ENCODE measurements around the gene CIB4. TPM values are rescaled to one million over a fixed set of nuclear protein-coding genes. Genes with fewer than 3 reads are reported as not detected.
"Not testable (repeated sequence)": the region's sequence is repeated elsewhere in the genome, so short reads cannot be mapped to it uniquely, and the experiment has no call there.

CIB4 gene
- polyA plus RNA-seq, 6 donors from 2014 or later: not detected

- Mint-ChIP-seq H3K9me3 (peaks cover 0 to 9% (median 6%) of the 10 kb centered on the region in 7 donors), H3K27ac (no peak overlapping the region), H3K4me1 (no peaks in the 10 kb centered on the region), H3K4me3 (no peak overlapping the region), H3K36me3 (no peaks in the 10 kb centered on the region), H3K27me3 (peaks cover 18 to 45% (median 32%) of the 10 kb centered on the region in 3 donors)
- ATAC-seq (ENCODE audit: low read depth in 2 of 2) (no peak), DNase-seq (no peak)
These were observed 33.0 kb upstream of the CIB4 start for GRCh38 chr2:26674002-26674751.

DNA sequence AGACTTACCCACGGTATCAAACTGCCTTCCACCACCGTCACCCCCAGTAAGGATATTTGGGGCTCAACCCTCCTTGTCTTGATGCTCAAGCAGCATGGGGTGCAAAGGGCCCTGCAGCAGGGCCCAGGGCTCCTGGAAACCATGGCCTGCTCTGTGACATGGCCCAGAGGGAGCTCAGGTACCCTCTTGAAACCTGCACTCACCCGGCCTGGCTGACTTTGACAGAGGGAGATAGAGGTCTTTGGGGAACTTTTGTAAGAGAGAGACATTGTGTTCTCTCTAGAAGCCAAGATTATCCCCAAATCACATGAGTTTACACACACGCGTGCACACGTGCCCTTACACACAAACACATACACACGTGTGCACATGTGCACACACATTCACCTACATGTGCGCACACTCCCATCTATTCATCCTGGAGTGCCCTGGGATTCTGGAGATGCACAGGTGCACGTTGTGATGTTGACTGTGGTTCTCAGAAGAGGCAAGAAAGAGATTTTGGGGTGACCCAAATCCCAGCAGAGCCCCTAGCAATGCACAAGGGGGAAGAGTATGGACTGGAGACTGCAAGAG, 31.7 kb upstream of the CIB4 start:
- H3K36me3 Mint-ChIP-seq: no peaks in the 10 kb centered on the region
- H3K4me1 Mint-ChIP-seq: no peaks in the 10 kb centered on the region
- peak overlapping the region in 1 of 6 donors; percentile 23 for H3K27ac Mint-ChIP-seq
- H3K27me3 Mint-ChIP-seq: peaks cover 22 to 50% (median 41%) of the 10 kb centered on the region in 3 donors
- peaks cover 0 to 8% (median 6%) of the 10 kb centered on the region in 7 donors for H3K9me3 Mint-ChIP-seq
- ATAC-seq (ENCODE audit: low read depth in 2 of 2) (no peak), DNase-seq (no peak)
- H3K4me3 Mint-ChIP-seq: no peak overlapping the region

- Mint-ChIP-seq H3K4me1 (no peaks in the 10 kb centered on the region), H3K27me3 (peaks cover 22 to 56% (median 45%) of the 10 kb centered on the region in 3 donors), H3K4me3 (no peak overlapping the region), H3K36me3 (no peaks in the 10 kb centered on the region), H3K27ac (no peak overlapping the region), H3K9me3 (peaks cover 0 to 4% (median 2%) of the 10 kb centered on the region in 7 donors)
- DNase-seq (no peak), ATAC-seq (ENCODE audit: low read depth in 2 of 2) (no peak)
These were observed 31.1 kb upstream of the CIB4 start for GRCh38 chr2:26672112-26672817.

GRCh38 chr2:26671691-26672090, 30.5 kb upstream of the CIB4 start:
- Mint-ChIP-seq H3K27me3 (peaks cover 26 to 62% (median 50%) of the 10 kb centered on the region in 3 donors), H3K4me1 (no peaks in the 10 kb centered on the region), H3K36me3 (no peaks in the 10 kb centered on the region), H3K27ac (no peak overlapping the region), H3K9me3 (peaks cover 0 to 5% (median 4%) of the 10 kb centered on the region in 7 donors), H3K4me3 (no peak overlapping the region)
- DNase-seq (no peak), ATAC-seq (ENCODE audit: low read depth in 2 of 2) (no peak)

GRCh38 chr2:26670931-26671460, 29.8 kb upstream of the CIB4 start:
- peaks cover 28 to 64% (median 51%) of the 10 kb centered on the region in 3 donors for H3K27me3 Mint-ChIP-seq
- ATAC-seq (ENCODE audit: low read depth in 2 of 2): no peak
- no peak overlapping the region for H3K4me3 Mint-ChIP-seq
- H3K4me1 Mint-ChIP-seq: no peaks in the 10 kb centered on the region
- DNase-seq: no peak
- peaks cover 0 to 9% (median 5%) of the 10 kb centered on the region in 7 donors for H3K9me3 Mint-ChIP-seq
- H3K27ac Mint-ChIP-seq: no peak overlapping the region
- H3K36me3 Mint-ChIP-seq: peaks cover 0 to under 1% of the 10 kb centered on the region in 2 donors

DNA sequence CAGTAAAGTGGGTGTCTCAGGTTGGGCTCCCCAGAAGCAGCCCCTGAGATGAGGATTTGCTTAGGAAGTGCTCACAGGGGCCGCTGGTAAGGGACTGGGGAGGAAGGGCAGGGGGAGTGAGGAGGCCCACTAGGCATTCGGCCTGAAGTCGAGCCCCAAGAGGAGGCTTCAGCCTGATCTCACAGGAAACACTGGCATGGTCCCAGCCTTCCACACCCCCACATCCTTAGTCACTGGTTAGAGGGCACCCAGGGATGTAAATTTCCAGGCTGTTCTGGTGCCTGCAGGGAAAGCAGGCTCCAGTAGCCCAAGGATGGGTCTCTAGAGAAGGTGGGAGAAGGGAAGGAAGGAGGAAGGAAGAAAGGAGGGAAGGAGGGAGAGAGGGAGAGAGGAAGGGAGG, 29.0 kb upstream of the CIB4 start:
- H3K27ac Mint-ChIP-seq: no peak overlapping the region
- no peaks in the 10 kb centered on the region for H3K4me1 Mint-ChIP-seq
- no peak overlapping the region for H3K4me3 Mint-ChIP-seq
- no peak for DNase-seq
- ATAC-seq (ENCODE audit: low read depth in 2 of 2): no peak
- peaks cover 28 to 72% (median 57%) of the 10 kb centered on the region in 3 donors for H3K27me3 Mint-ChIP-seq
- H3K36me3 Mint-ChIP-seq: peaks cover 0 to 8% of the 10 kb centered on the region in 2 donors
- peaks cover 4 to 15% (median 5%) of the 10 kb centered on the region in 7 donors for H3K9me3 Mint-ChIP-seq

DNA sequence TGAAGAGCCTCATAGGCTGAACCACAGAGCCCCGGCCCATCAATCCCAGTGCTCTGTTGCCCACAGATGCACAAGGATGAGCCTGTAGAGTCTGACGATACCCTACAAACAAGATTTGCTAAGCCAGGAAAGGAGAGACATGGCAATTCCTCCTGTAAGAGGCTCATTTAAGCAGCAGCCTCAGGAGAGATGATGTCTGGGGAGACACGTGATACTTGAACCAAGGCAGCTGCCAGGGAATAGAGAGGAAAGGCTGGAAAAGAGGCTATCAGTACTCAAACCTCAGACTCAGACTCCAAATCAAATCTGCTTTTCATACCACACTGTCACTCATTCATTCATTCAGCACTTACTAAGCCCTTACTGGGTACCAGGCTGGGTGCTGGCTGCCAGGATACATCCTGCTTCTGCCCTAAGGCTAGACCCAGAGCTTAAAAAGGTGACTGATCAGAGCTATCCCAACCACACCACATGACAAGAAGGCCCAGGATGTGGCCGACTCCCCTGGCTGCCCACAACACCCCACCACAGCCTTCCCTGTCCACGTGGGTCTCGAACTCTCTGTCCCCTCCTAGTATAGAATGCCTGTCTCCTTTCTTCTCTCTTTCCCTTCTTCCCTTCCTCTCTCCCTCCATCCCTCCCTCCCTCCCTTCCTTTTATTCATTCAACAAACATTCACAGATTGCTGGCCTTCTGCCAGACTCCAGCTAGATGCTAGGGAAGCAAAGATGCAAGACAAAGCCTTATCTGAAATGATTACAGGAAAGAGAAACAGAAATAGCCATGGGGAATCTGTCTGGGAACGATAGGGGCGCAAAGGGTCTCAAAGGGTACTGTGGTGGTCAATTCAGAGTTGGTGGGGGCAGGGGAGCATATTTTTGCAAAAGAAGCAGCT, 27.9 kb upstream of the CIB4 start:
- H3K4me3 Mint-ChIP-seq: no peak overlapping the region
- peaks cover 4 to 22% (median 5%) of the 10 kb centered on the region in 7 donors for H3K9me3 Mint-ChIP-seq
- no peak for ATAC-seq (ENCODE audit: low read depth in 2 of 2)
- H3K27me3 Mint-ChIP-seq: peaks cover 32 to 67% (median 62%) of the 10 kb centered on the region in 3 donors
- H3K36me3 Mint-ChIP-seq: peaks cover 0 to 8% of the 10 kb centered on the region in 2 donors
- no peak overlapping the region for H3K27ac Mint-ChIP-seq
- DNase-seq: no peak
- no peaks in the 10 kb centered on the region for H3K4me1 Mint-ChIP-seq

DNA sequence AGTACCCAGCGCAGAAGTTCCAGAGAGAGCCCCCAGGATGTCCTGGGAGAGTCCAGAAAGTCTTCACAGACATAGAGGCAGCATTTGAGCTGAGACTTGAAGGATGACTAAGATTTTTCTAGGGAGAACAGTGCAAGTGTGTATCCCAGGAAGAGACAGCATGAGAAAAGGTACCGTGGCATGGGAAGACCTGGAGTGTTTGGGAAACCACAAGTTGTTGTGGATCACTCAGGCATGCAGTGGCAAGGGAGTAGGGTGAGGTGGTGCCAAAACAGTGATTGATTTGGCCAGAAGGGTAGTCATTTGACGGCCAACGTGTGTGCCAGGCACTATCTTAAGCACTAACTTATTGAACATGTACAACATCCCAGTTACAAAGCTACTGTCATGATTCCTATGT, 26.9 kb upstream of the CIB4 start:
- no peak for ATAC-seq (ENCODE audit: low read depth in 2 of 2)
- DNase-seq: no peak
- Mint-ChIP-seq H3K9me3 (peaks cover 5 to 27% (median 8%) of the 10 kb centered on the region in 7 donors), H3K36me3 (peaks cover 0 to 8% of the 10 kb centered on the region in 2 donors), H3K27me3 (peaks cover 27 to 62% (median 59%) of the 10 kb centered on the region in 3 donors), H3K27ac (no peak overlapping the region), H3K4me3 (no peak overlapping the region), H3K4me1 (no peaks in the 10 kb centered on the region)

DNA sequence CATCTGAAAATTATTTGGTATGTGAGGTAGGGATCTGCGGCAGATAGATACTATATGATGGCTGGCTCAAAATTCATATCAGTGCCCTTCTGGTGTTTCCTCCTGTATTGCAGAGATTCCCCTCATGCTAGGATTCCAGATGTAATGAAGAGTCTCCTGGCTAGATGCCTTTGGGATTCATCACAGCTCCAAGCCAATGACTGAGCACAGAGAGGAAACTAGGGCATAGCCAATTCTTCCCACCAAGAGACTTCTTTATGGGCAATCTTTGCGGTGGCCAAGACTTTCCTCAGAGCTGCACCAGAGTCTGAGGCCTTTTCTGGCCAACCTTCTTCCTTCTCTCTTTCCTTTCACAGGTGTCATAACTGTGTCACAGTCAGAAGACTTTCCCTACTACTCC, 25.5 kb upstream of the CIB4 start:
- no peaks in the 10 kb centered on the region for H3K4me1 Mint-ChIP-seq
- peaks cover 25 to 53% (median 51%) of the 10 kb centered on the region in 3 donors for H3K27me3 Mint-ChIP-seq
- peaks cover 0 to 8% of the 10 kb centered on the region in 2 donors for H3K36me3 Mint-ChIP-seq
- peaks cover 5 to 27% (median 9%) of the 10 kb centered on the region in 7 donors for H3K9me3 Mint-ChIP-seq
- no peak for ATAC-seq (ENCODE audit: low read depth in 2 of 2)
- H3K4me3 Mint-ChIP-seq: no peak overlapping the region
- no peak for DNase-seq
- no peak overlapping the region for H3K27ac Mint-ChIP-seq

DNA sequence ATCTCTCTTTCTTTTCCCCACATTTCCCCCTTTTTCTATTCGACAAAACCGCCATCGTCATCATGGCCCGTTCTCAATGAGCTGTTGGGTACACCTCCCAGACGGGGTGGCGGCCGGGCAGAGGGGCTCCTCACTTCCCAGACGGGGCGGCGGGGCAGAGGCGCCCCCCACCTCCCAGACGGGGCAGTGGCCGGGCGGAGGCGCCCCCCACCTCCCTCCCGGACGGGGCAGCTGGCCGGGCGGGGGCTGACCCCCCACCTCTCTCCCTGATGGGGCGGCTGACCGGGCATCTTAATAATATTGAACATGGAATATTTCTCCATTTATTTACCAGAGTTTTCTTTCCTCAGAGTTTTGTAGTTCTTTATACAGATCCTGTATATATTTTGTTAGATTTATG, 24.1 kb upstream of the CIB4 start:
- not testable (repeated sequence) for ATAC-seq (ENCODE audit: low read depth in 2 of 2); DNase-seq; H3K4me1 Mint-ChIP-seq; H3K4me3 Mint-ChIP-seq; H3K27ac Mint-ChIP-seq
- Mint-ChIP-seq H3K36me3 (peaks cover 0 to 18% of the 10 kb centered on the region in 2 donors), H3K27me3 (peaks cover 21 to 46% (median 45%) of the 10 kb centered on the region in 3 donors), H3K9me3 (peaks cover 10 to 39% (median 18%) of the 10 kb centered on the region in 7 donors)

- Mint-ChIP-seq H3K36me3 (peaks cover 8 to 15% of the 10 kb centered on the region in 2 donors), H3K9me3 (peaks cover 13 to 45% (median 29%) of the 10 kb centered on the region in 7 donors), H3K27me3 (peaks cover 4 to 14% (median 11%) of the 10 kb centered on the region in 3 donors), H3K4me3 (no peak overlapping the region), H3K27ac (no peak overlapping the region), H3K4me1 (no peaks in the 10 kb centered on the region)
- DNase-seq (no peak), ATAC-seq (ENCODE audit: low read depth in 2 of 2) (no peak)
These were observed 19.3 kb upstream of the CIB4 start for GRCh38 chr2:26660363-26660962.

DNA sequence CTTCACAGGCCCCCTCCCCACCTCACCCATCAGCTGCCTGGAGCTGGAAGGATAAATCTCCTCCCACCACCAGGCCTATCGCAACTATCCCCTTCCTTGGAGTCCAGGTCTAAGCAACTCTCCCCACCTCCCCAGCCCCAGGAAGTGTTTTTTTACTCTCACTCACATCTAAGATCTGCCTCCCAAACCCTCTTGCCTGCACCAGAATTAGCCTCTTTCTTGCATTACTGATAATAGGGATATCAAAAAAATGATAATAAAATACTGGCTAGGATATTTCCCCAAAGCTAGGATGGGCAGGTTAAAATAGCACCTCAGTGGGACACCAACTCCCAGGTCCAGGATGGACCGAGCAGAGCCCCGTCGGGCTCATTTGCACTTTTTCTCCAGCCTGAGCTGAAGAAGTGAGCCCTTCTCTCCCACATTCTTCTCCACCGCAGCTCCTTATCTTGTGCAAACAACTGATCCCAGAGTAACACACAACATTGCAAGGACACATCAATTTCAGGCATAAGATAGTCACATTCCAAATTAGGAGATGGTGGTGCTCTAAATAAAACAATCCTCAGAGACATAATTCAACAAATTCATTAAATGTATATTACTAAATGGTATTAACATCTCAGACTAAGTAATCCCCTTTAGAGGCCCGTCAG, 17.7 kb upstream of the CIB4 start:
- ATAC-seq (ENCODE audit: low read depth in 2 of 2) (no peak), DNase-seq (no peak)
- Mint-ChIP-seq H3K27ac (peak overlapping the region in 1 of 6 donors; percentile 41), H3K27me3 (peaks cover 0 to 19% (median 14%) of the 10 kb centered on the region in 3 donors), H3K4me1 (no peaks in the 10 kb centered on the region), H3K36me3 (peaks cover 8 to 13% of the 10 kb centered on the region in 2 donors), H3K9me3 (peaks cover 13 to 34% (median 29%) of the 10 kb centered on the region in 7 donors), H3K4me3 (no peak overlapping the region)

Data from naive B cell (primary cell).